Right cardiac atrium (tissue), 5 donors: ENCODE measurements around the gene WWC2. TPM values are rescaled to one million over a fixed set of nuclear protein-coding genes. Genes with fewer than 3 reads are reported as not detected.

Source experiments
- ATAC-seq, 2 donors: fragments of 200-7000 bp; cut with Tn5 transposase; one replicate each; pipeline versions ENCODE4 v1.8.0 to v1.9.1; 2020; ENCODE audit warnings: moderate library complexity in 2 of 2, mild to moderate bottlenecking in 1 of 2
- DNase-seq, 3 donors: peaks; one replicate each; pipeline ENCODE4 v3.0.0-alpha.2; 2020
- H3K27ac ChIP-seq: one replicate; pipeline ENCODE4 v1.5.1; 2013; ENCODE audit warnings: mild to moderate bottlenecking, low read length, control low read depth, moderate library complexity
- H3K27me3 ChIP-seq: one replicate; pipeline ENCODE4 v1.6.1; 2013; ENCODE audit not compliant: control insufficient read depth, insufficient read depth
- H3K4me1 ChIP-seq: one replicate; pipeline ENCODE4 v1.6.1; 2013; ENCODE audit warnings: low read length; ENCODE audit not compliant: control insufficient read depth, insufficient read depth
- H3K4me3 ChIP-seq: one replicate; pipeline ENCODE4 v1.5.1; 2013; ENCODE audit warnings: low read length, control low read depth
- H3K9me3 ChIP-seq: one replicate; pipeline ENCODE4 v1.6.1; 2013; ENCODE audit warnings: low read length; ENCODE audit not compliant: control insufficient read depth
- WGBS: extraction: QIAGEN DNeasy Blood & Tissue Kit; methylation state at CpG from one replicate; pipeline ENCODE4 v1.1.7; 2013; 5-methylcytosine and 5-hydroxymethylcytosine counted together
- intact Hi-C, 4 donors: fragments of 100-400 bp; cut with DNase I; formaldehyde crosslinking; loops; one replicate each; pipeline versions ENCODE4 v1.11.0 to v1.14.0; 2022 to 2023
- polyA plus RNA-seq: library from polyadenylated mRNA; stranded (reverse); fragments of 200-250 nt; gene quantifications from one replicate; pipeline ENCODE4 v1.2.3, GENCODE V29; 2013
- total RNA-seq, 4 donors: library from RNA; stranded (reverse); fragmentation: NEBNext Ultra II Directional; extraction: Animal tissue kit (Norgen Biotek cat#: 25700); gene quantifications; one replicate each; pipeline ENCODE4 v1.2.1, GENCODE V29; 2021
- donor health status: healthy with polysubstance abuse.
- donor health status: DM: no; HTN: yes; CAD: no.
- donor health status: DM: no; HTN: no; CAD: no.
- donor health status: DM: no; HTN: yes; CAD: no; lungs with severe emphysema.
- donor health status: DM: yes; HTN: yes; CAD: no.

Gene WWC2
- total and polyA plus RNA-seq, 5 donors: 7.3 to 39.2 (median 33.7) TPM

DNA sequence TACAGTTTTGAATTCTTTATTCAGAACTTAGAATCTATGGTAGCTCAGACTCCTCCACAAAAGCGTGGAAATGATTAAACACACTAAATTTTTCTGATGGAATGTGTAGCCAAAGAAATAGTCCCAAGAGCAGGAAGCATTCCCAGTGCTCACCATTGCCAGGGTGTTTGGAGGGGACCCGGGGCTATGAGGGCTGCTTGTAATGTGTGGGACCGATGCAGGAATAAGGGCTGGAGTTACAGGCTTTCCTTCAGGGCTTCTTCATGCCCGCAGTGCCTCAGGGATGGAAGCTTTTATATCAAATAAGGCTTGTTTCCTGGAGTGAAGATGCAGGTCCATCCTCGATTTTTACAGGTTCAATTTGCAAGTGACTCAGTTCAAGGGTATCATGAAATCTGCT lies 25.8 kb downstream of the WWC2 start:
- WGBS: 75% methylated on average over 5 of the region's 5 CpGs

DNA sequence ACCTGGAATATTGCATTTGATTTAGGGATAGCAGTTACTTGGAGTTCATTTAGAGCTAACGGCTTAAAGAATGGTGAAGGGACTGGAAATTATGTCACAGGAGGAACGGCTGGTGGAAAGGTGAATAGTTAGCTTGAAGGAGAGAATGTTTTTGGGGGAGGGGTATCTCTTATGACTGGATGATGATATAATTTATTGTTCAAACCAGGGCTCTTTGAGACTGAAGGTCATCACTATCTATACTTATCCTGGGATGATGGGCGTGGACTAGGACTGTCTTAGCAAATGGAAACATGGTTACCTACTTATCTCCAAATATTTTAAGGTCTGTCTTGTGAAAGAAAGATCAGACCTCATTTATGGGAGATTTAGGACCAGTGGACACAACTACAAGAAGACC lies 30.1 kb downstream of the WWC2 start:
- Histone ChIP-seq H3K9me3 (no peaks in the 10 kb centered on the region), H3K4me3 (no peak overlapping the region), H3K27ac (no peak overlapping the region), H3K27me3 (no peaks in the 10 kb centered on the region), H3K4me1 (peaks cover 5% of the 10 kb centered on the region)
- WGBS: 93% methylated on average over 3 of the region's 3 CpGs
- ATAC-seq (no peak), DNase-seq (no peak)
- intact Hi-C loops: no loop called here

More for the DNA sequence above, 25.8 kb downstream of the WWC2 start:
- peak in 1 of 3 donors; percentile 28 for DNase-seq
- no peaks in the 10 kb centered on the region for H3K27me3 ChIP-seq
- H3K9me3 ChIP-seq: no peaks in the 10 kb centered on the region
- no peak for ATAC-seq
- H3K4me3 ChIP-seq: no peak overlapping the region
- H3K4me1 ChIP-seq: peaks cover 5% of the 10 kb centered on the region
- intact Hi-C loops: no loop called here
- no peak overlapping the region for H3K27ac ChIP-seq

DNA sequence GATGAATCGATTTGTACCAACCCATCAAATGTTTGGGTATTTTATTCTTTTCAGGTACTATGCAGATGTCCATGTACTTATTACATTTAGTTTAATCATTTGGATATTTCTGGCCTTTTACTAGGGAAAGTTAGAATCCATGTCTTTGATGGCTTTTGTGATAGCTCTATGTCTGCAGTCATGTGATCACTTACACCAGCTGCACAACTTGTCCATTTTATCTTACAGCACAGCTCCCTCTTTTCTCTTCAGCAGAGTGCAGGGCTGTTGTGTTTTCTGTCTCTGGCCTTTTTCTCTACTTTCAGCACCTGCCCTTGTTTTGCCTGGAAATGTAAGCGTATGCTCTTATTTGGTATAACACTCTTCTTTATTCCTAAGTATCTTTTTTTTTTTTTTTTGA lies 30.6 kb downstream of the WWC2 start:
- peaks cover 5% of the 10 kb centered on the region for H3K4me1 ChIP-seq
- intact Hi-C loops: no loop called here
- no peak overlapping the region for H3K27ac ChIP-seq
- 94% methylated on average over 2 of the region's 2 CpGs for WGBS
- DNase-seq: no peak
- H3K4me3 ChIP-seq: no peak overlapping the region
- no peaks in the 10 kb centered on the region for H3K9me3 ChIP-seq
- no peaks in the 10 kb centered on the region for H3K27me3 ChIP-seq
- no peak for ATAC-seq

DNA sequence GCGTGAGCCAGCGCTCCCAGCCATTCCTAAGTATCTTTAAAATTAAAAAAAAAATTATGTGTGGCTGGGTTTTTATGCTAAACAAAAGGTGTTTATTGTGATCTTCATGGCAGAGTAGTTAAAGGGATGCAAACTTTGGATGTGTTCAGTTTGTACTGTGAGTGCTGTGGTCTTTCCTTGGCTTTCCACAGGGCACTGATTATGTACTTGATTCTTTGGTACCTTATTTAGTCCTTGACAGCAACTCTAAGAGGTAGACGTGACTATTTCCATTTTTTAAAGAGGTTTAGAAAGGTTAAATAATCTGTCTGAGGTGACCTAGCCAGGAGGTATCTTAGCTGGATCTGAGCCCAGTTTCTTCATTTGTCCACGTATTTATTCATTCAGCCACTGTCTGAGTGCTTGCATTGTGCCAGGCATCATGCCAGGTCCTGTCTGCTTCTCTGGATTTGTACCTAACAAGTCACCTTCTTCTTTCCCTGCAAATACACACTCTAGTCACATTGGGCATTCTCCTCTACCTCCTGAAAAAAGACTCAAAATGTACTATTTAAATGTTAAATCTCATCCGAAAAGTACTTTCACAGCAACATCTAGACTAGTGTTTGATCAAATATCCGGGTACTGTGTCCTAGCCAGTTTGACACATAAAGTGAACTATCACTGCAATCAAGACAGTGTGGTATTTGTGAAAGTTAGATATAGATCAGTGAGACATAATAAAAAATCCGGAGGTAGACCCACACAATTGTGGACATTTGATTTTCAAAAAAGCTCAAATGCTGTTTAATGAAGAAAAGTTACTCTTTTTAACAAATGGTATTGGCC lies 31.5 kb downstream of the WWC2 start:
- Histone ChIP-seq H3K4me3 (no peak overlapping the region), H3K9me3 (no peaks in the 10 kb centered on the region), H3K27ac (peak overlapping the region; percentile 45), H3K4me1 (peaks cover 5% of the 10 kb centered on the region), H3K27me3 (no peaks in the 10 kb centered on the region)
- whole genome bisulfite sequencing: 63% methylated on average over 7 of the region's 7 CpGs
- intact Hi-C loops: no loop called here
- peak in 2 of 3 donors; percentile 24 to 69 for DNase-seq
- peak; percentile 34 to 65 for ATAC-seq

DNA sequence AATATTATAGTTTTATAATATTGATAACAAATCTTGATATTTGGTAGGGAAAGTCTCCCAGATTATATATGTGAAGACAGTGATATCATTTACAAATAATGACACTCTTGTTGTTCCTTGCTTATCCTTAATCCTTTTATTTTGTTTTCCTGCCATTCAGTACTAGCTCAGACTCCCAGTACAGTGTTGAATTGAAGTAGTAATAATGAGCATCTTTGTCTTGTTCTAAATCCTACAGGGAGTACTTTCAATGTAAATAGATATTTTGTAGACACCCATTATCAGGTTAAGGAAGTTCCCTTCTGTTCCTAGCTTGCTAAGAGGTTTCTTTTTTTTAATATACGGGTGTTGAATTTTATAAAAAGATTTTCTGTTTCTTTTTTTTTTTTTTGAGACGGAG lies 33.0 kb downstream of the WWC2 start:
- Histone ChIP-seq H3K4me1 (no peaks in the 10 kb centered on the region), H3K9me3 (no peaks in the 10 kb centered on the region), H3K4me3 (no peak overlapping the region), H3K27ac (no peak overlapping the region), H3K27me3 (no peaks in the 10 kb centered on the region)
- intact Hi-C loops: no loop called here
- no peak for ATAC-seq
- 81% methylated on average over 2 of the region's 2 CpGs for WGBS
- DNase-seq: no peak

DNA sequence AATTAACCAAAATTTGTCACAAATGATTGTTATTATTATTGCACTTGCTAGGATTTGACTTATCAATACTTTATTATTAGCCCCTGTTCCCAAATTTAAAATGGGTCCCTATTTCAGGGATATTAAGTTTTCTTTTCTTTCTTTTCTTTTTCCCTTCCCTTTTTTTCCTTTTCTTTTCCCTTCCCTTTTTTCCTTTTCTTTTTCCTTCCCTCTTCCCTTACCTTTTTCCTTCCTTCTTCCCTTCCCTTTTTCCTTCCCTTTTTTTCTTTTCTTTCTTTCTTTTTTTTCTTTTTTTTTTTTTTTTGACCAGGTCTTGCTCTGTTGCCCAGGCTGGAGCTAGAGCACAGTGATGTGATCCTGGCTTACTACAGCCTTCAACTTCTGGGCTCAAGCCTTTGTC lies 33.8 kb downstream of the WWC2 start:
- intact Hi-C loops: no loop called here
- Histone ChIP-seq H3K4me1 (no peaks in the 10 kb centered on the region), H3K27ac (no peak overlapping the region), H3K27me3 (no peaks in the 10 kb centered on the region), H3K4me3 (no peak overlapping the region), H3K9me3 (no peaks in the 10 kb centered on the region)
- ATAC-seq (no peak), DNase-seq (no peak)

DNA sequence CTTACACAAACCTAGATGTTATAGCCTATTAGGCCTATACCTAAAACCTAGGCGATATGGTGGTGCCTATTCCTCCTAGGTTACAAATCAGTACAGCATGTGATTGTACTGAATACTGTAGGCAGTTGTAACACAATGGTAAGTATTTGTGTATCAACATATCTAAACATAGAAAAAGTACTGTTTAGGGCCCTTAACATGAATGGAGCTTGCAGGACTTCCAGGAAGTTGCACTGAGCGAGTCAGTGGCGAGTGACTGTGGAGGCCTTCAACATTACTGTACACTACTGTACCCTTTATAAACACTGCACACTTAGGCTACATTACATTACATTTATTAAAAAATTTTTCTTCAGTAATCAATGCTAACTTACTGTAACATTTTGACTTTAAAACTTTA lies 37.8 kb downstream of the WWC2 start:
- no peaks in the 10 kb centered on the region for H3K27me3 ChIP-seq
- no peak for DNase-seq
- H3K9me3 ChIP-seq: no peaks in the 10 kb centered on the region
- H3K27ac ChIP-seq: no peak overlapping the region
- ATAC-seq: no peak
- no peak overlapping the region for H3K4me3 ChIP-seq
- intact Hi-C loops: no loop called here
- 95% methylated on average over 3 of the region's 3 CpGs for WGBS
- H3K4me1 ChIP-seq: peaks cover 9% of the 10 kb centered on the region

DNA sequence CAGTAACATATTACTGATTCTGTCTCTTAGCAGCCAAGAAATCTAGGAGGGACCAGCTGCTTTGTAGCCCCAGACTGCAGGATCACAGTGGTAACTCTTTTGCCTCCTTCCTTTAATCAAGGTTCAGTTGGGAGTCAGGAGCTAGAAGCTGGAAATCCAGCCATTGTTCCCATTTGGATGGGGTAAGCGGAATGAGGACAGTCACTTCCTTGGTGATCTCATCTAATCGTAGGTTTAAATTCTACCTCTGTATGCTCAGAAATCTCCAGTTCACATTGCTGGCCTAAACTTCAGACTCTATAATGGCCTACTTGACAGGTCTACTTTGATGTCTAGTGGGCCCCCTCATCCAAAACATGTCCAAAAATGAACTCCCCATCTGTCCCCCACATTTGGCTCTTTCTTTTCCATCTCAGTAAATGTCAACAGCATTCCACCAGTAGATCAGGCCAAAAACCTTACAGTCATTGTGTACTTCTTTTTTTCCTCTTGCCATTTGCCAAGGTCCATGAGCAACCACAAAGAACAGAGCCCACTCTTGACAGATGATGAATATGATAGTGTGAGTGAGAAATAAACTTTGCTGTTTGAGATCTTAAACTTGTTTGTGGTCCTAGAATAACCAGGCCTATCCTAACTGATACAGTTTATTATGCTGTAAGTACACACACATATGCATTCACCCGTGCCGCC lies 40.1 kb downstream of the WWC2 start:
- ATAC-seq (no peak), DNase-seq (no peak)
- Histone ChIP-seq H3K4me1 (peaks cover 13% of the 10 kb centered on the region), H3K9me3 (no peaks in the 10 kb centered on the region), H3K27ac (no peak overlapping the region), H3K27me3 (no peaks in the 10 kb centered on the region), H3K4me3 (no peak overlapping the region)
- WGBS: 79% methylated on average over 4 of the region's 4 CpGs
- intact Hi-C loops: no loop called here

DNA sequence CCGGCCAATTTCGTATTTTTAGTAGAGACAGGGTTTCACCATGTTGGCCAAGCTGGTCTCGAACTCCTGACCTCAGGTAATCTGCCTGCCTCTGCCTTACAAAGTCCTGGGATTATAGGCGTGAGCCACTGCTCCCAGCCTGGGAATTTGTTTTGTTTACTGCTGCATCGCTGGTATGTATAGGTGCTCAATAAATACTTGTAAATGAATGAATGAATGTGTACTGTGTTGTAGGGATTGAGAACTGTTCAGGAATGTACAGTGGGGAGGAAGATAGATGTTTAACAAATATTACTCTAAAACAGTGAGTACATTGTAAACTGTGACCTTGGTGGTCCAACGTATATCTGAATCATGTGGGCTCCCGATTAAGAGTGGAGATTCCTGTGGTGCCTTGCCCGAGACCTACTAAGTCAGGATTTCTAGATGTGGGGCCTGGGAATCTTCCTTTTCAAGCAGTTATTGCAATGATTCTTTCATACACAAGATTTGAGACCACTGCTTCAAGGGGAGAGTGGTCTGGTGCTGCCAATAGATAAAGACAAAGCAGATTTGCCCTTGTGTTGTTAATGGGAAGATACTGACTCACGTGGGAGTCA lies 41.0 kb downstream of the WWC2 start:
- H3K4me3 ChIP-seq: no peak overlapping the region
- 86% methylated on average over 9 of the region's 9 CpGs for WGBS
- H3K27ac ChIP-seq: no peak overlapping the region
- peaks cover 15% of the 10 kb centered on the region for H3K4me1 ChIP-seq
- H3K9me3 ChIP-seq: no peaks in the 10 kb centered on the region
- ATAC-seq (no peak), DNase-seq (no peak)
- intact Hi-C loops: no loop called here
- H3K27me3 ChIP-seq: no peaks in the 10 kb centered on the region

DNA sequence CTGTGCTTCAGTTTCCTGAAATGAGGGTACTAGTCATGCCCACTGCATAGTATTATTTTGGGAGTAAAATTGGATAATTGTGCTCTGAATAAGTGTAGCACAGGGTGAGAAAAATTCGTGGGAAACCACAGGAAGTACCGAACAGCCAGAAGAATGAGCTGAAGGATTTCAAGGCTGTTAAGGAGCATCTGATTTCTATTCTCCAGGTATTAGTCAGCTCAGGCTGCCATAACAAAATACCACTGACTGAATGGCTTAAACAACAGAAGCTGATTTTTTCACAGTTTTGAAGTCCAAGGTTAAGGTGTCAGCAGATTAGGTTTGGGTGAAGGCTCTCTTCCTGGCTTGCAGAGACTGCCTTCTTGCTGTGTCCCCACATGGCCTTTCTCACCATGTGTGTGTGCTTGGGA lies 41.9 kb downstream of the WWC2 start:
- intact Hi-C loops: no loop called here
- Histone ChIP-seq H3K4me1 (peaks cover 18% of the 10 kb centered on the region), H3K4me3 (no peak overlapping the region), H3K9me3 (no peaks in the 10 kb centered on the region), H3K27me3 (no peaks in the 10 kb centered on the region), H3K27ac (no peak overlapping the region)
- ATAC-seq (peak in 1 of 2 donors; percentile 19), DNase-seq (no peak)
- WGBS: 67% methylated on average over 2 of the region's 2 CpGs

DNA sequence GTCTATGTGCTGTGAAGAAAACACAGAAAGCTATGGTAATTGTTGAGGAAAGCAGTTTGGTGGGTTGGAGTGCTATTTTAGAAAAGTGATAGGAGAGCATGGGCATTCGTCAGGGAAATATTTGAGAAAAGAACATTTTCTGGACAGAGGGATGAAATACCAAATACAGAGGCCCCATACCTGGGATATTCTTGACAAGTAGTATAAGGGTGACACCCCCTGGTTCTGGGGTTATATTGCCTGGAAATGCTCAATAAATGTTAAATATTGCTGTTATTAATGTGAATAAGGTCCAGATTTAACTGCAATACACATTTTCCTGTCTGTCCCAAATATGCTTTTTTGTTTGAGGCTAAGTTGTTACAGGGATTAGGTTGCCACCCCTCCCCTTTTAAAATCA lies 42.9 kb downstream of the WWC2 start:
- Histone ChIP-seq H3K27ac (no peak overlapping the region), H3K4me3 (no peak overlapping the region), H3K9me3 (no peaks in the 10 kb centered on the region), H3K27me3 (no peaks in the 10 kb centered on the region), H3K4me1 (peaks cover 23% of the 10 kb centered on the region)
- intact Hi-C loops: no loop called here
- no peak for DNase-seq
- ATAC-seq: no peak
- WGBS: 62% methylated on average over 1 of the region's 1 CpG
